ENCODE data around the gene PCSK2.

- no peak for TF ChIP-seq CTCF (conservative IDR thresholded peaks at IDR 0.05; ENCODE audit: low read length)
- TF ChIP-seq EZH2phosphoT487 (IDR thresholded peaks at IDR 0.05; ENCODE audit: borderline replicate concordance, low read depth, low read length) = no peak
Observed at GRCh38 chr20:17377231-17377630, 150.4 kb downstream of the PCSK2 start.
